Measurements from ENCODE around the gene POU3F1. TPM values are rescaled to one million over a fixed set of nuclear protein-coding genes. Genes with fewer than 3 reads are reported as not detected.

Gene POU3F1
- not detected in 2 replicates for total RNA-seq

GRCh38 chr1:38046333-38046883 lies at the start of gene POU3F1:
TSS of gene POU3F1 (minus strand) at chr1:38046793. CDS start at chr1:38046743, 50 bp downstream.

GRCh38 chr1:38012363-38013226 lies 34.0 kb downstream of the POU3F1 start, which contains the start of gene UTP11:
TSS of gene UTP11 (plus strand) at chr1:38012734. CDS start at chr1:38012803, 69 bp downstream.

GRCh38 chr1:38005195-38006007 lies 41.2 kb downstream of the POU3F1 start, which contains the start of gene FHL3:
TSS of gene FHL3 (minus strand) at chr1:38005514. CDS start at chr1:37999412, 6,102 bp downstream.

Other genes starting within 250 kb of the POU3F1 start
- gene C1orf122, start 239.0 kb downstream of the POU3F1 start, total RNA-seq, result 7.4 and 8.8 TPM in 2 replicates
- 12.5 and 18.0 TPM in 2 replicates for gene YRDC, start 238.6 kb downstream of the POU3F1 start, total RNA-seq
- gene MTF1, start 187.2 kb downstream of the POU3F1 start, total RNA-seq, result 1.9 and 4.8 TPM in 2 replicates
- gene INPP5B, start 99.7 kb downstream of the POU3F1 start, total RNA-seq, result 14.1 and 29.4 TPM in 2 replicates
- gene SF3A3, start 56.8 kb downstream of the POU3F1 start, total RNA-seq, result 82.6 and 115 TPM in 2 replicates
- 11.7 and 21.2 TPM in 2 replicates for gene FHL3, start 41.3 kb downstream of the POU3F1 start, total RNA-seq
- 25.0 and 29.5 TPM in 2 replicates for gene UTP11, start 34.1 kb downstream of the POU3F1 start, total RNA-seq

Measured in bladder microvascular endothelial cell (primary cell).